Activated gamma-delta T cell treated with Interleukin-2 at 50 U/mL for 16 hours (primary cell): ENCODE data around the gene SHISA2.
"Not testable (repeated sequence)": the region's sequence is repeated elsewhere in the genome, so short reads cannot be mapped to it uniquely, and the experiment has no call there.

ENCODE experiments used
- DNase-seq: peaks from one replicate; pipeline ENCODE4 v3.0.0-alpha.2; 2020

The SHISA2 gene

GRCh38 chr13:26051657-26052311 lies at the start of gene SHISA2:
TSS of gene SHISA2 (minus strand) at chr13:26052016. CDS start at chr13:26050975, 1,041 bp downstream.
- DNase-seq: peak; percentile 45

DNA sequence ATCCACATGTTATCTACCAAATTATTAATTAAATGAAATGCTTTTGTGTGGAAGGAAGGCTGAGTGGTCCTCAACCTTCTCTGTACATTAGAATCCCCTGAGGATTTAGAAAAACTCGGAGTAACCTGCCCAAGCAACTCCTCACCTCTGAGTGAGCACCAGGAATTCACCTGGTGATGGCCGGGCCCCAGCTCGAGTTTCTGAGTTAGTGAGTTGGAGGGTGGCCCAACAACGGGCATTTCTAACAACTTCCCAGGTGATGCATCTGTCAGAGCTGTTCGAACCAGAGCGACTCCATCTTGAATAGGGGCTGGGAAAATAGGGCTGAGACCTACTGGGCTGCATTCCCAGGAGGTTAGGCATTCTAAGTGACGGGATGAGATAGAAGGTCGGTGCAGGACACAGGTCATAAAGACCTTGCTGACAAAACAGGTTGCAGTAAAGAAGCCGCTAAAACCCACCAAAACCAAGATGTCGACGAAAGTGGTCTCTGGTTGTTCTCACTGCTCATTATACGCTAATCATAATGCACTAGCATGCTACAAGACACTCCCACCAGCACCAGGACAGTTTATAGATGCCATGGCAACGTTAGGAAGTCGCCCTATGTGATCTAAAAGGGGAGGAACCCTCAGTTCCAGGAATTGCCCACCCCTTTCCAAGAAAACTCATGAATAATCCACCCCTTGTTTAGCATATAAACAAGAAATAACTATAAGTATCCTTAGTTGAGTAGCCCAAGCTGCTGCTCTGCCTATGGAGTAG lies 44.2 kb upstream of the SHISA2 start:
- no peak for DNase-seq

- DNase-seq: no peak
These were observed 43.5 kb upstream of the SHISA2 start for GRCh38 chr13:26095338-26095737.

DNA sequence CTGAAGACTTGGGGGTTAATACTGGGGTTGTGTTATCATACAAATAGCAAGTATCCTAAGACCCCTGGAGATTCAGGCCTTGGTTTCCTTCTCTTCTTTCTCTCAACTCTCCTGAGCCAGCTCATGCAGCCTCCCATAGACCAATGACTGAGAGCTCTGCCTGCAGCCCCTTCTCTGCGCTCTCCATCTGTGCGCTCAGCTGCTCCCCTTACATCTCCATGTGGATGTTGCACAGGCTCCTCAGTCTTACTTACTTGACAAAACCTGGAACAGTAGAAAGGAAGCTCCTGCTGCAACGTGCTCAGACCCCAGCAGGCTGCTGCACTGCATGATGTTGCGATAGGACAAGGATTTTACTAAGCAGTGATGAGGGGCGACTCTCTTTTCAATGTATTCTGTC lies 25.0 kb upstream of the SHISA2 start:
- not testable (repeated sequence) for DNase-seq

DNA sequence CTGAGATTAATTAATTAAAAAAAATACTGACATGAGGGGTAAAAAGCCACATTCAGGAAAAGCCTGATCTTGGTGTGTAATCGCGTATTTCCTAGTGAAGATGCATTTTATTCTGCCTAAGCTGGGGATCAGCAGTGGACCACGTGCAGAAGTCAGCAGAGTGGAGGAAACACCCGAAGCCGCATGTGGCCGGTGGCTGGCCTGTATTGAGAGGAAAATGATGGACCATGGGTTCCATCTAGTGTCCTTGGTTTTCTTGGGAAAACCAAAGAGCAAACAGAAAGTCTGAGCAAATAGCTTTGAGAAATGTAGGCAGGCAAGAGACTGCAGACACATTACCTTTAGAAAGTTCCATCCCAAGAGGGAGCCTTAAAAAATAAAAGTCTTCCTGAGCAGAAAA lies 23.7 kb upstream of the SHISA2 start:
- no peak for DNase-seq

GRCh38 chr13:26074706-26075105 lies 22.9 kb upstream of the SHISA2 start:
- DNase-seq: no peak

DNA sequence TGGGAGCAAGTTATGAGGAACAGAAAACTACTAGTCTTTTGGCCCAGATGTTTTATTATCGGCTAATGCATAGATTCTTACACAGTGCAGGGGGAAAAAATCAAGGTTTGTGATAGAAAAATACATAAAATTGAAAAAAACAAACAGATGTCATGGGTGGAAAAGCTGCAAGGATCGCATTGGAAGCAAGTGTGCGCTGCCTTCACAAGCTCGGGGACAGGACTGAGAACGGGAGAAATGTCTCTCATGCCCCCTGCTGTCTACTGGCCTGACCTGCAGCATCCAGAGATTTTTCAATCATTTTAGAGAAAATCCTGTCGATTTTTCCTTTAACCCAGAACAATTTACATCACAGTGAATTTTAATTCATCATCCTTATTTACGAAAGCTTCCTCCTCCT lies 20.5 kb upstream of the SHISA2 start:
- not testable (repeated sequence) for DNase-seq

DNA sequence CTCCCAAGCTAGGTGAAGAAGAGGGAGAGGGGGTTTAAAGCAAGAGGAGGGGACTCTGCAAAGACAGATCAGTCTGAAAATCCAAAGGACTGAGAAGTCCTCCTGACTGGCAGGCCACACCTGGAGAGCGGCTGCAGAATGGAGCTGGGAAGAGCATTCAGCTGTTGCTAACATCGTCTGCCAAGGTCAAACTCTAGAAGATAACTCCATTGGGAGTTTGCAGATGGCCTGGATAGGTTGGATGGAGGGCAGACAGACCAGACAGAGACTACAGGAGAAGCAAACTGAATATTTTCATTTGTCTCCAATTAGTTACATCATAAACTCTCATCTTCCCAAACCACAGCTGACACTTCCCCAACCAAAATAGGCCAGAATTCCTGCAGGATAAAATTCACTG lies 19.9 kb upstream of the SHISA2 start:
- DNase-seq: no peak

GRCh38 chr13:26069642-26070041 lies 17.8 kb upstream of the SHISA2 start:
- DNase-seq: not testable (repeated sequence)

DNA sequence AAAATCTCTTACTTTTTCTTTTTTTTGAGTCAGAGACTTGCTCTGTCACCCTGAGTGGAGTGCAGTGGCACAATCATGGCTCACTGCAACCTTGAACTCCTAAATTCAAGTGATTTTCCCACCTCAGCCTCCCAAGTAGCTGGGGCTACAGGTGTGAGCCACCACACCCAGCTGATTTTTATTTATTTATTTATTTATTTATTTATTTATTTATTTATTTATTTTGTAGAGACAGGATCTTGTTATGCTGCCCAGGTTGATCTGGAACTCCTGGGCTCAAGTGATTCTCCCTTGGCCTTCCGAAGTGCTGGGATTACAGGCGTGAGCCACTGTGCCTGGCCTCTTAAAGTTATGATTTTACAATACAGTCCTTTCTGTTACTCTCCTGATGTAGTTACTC lies 16.6 kb upstream of the SHISA2 start:
- DNase-seq: not testable (repeated sequence)

DNA sequence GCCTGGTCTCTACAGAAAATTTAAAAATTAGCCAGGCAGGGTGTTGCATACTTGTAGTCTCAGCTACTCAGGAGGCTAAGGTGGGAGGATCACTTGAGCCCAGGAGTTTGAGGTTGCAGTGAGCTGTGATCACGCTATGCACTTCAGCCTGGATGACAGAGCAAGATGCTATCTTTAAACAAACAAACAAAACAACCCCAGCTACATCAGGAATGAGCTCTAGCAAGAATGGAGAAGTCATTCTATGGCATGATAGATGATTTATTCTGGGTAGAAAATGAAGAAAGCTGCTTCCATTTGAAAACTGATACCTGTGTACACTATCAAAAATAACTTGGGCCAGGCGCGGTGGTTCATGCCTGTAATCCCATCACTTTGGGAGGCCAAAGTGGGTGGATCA lies 15.8 kb upstream of the SHISA2 start:
- DNase-seq: no peak

DNA sequence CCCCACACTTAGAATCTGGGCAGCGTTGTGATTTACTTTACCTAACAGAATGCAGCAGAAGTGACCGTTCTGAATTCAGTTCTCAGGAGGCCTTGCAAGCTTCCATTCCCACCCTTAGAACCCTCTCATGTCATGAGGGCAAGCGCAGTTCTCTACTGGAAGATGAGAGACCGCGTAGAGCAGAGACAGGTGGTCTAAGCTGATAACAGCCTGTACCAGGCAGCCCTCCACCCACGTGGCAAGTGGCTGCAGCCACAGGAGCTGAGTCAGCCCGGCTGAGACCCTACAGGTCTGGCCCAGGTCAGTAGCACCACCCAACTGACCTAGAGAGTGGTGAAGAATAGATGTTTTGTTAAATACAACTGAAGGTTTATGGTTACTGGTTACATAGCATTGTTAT lies 14.7 kb upstream of the SHISA2 start:
- not testable (repeated sequence) for DNase-seq

GRCh38 chr13:26062853-26063444 lies 11.1 kb upstream of the SHISA2 start:
- DNase-seq: peak; percentile 39

GRCh38 chr13:26061947-26062346 lies 10.1 kb upstream of the SHISA2 start:
- DNase-seq: no peak

DNA sequence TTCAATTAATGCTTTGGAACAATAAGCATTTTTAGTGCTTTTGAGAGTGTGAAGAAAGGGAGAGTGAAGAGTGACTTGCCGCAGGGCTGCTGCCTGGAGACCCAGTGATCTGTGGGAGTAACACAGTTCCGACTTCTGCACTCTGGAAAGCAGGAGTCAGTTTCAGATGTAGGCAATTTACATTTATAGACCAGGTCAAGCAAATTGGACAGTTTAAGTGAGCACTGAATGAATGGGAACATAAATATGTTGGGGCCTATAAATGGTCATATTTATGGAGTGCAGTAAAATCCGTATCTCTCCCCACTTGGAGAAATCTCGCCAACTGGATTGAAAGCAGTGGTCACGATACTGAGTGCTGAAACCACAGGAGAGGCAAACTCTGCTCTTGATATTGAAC lies 9.4 kb upstream of the SHISA2 start:
- no peak for DNase-seq

- DNase-seq: no peak
These were observed 8.5 kb upstream of the SHISA2 start for GRCh38 chr13:26060357-26060756.

DNA sequence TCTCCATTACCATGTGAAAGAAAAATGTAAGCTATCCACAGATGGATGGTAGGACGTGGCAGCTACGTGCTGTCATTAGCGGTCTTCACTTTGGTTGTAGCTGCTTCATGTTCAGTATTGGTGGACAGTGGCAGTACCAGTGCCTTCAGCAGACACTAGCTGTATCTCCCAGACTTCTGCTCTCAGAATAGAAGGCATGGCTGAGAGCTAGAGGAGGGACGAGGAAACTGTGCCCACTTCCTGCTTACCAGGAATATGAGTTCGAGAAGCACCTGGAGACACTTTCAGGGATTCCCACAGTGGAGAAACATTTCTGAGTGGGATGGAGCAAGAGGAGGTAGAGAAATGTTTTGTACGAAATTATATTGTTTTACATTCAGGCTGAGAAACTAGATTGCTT lies 6.9 kb upstream of the SHISA2 start:
- DNase-seq: no peak

DNA sequence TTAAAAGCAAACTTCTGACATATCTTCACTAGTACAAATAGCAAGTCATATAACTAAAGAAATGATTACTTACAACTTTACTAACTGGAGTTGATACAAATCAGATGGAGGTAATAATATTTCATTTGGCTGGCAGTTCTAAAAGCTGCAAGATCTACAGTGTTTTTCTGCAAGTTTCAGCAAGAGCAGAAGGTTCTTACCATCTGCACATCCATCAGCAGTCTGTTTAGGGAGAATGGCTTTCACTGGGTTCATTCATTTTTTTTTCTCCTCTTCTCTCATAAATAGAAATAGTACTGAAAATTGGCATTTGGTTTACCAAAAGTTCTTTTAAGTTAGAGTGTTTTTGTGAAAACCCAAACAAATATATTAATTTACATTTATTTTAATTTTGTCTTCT lies 3.1 kb upstream of the SHISA2 start:
- no peak for DNase-seq

DNA sequence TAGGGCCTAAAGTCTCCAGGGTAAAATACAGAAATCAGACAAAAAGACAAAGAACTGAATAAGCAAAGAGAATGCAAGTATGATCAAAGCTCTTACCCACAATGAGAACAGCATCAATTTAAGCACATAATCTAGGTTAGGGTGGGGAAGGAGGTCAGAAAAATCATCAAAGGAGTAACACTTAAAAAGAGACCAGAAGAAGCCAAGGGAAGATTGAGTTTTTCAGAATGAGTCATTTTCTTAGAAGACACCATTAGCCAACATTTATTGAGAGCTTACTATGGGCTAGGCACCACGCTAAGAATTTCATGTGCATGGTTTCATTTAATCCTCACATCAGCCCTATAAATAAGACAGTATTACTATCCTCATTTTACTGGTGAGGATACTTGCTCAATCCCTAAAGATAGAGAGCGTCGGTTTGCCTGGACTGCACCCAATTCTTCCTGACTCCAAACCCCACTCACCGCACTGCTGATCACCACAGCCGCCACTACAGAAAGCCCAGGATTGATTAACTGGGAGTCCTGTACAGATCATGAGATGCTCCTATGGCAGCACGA lies 1.7 kb upstream of the SHISA2 start:
- no peak for DNase-seq

DNA sequence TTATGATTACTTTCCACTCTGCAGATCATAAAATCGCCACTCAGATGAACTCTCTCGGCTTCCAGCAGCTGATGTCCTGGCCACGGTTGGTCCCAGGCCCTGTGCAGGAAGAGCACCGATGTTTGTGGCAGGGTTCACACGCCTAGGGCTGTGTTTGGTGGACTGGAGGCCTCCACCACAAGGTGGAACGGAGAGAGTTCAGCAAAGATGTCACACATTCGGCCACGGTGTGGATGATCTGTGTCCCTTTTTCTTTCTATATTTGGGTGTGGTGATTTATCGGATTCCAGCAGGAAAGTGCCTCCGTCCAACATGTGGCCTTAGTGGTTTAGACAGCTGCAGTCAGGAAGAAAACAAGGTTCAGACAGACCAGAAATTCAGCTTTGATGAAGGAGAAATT lies 521 bp upstream of the SHISA2 start:
- no peak for DNase-seq

DNA sequence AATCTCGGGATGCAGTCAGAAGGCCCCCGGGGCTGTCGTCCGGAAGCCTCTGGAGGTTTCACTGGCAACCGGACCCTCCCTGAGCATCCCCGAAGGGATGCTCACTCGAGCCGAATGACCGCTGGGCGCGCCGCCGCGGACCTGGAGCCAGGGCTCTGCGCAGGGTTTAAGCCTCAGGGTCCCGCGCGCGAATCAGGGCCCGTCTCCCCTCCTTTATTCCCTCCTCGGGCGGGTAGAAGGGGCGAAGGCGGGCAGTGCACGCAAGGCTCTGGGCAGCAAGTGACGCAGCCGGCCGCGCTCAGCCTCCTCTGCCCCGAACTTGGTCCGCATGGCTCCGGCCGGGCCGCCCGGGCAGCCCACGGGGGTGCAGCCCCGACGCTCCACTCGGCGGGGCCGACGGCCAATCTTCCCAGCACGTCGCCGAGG lies 572 bp downstream of the SHISA2 start:
- no peak for DNase-seq

DNA sequence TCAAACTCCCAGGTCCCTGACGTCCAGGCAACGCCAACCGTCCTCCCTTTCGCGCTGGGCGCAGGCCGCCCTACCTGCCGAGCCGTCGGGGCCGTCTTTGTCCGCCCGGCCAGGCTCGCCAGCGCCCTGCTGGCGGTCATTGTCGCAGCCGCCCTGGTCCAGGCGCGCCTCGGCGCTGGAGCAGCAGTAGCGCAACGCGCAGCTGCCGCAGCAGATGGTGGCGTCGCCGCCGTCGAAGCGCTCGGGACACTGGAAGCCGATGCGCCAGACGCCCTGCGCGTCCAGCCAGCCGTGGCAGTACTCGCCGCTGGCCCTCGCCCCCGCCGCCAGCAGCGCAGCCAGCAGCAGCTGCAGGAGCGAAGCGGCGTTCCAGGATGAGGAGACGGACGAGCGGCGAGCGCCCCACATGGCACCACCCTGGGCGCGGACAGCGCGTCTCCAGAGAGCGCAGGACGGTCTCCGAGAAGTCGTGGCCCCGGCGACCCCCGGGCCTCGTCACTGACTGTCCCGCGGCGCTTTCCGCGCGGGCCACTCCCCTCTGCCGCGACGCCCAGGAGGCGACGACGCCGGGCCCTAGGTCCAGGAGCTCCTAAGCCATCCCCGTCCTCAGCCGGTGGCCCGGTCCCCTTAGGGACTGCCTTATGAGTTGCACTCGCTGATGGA lies 1.1 kb downstream of the SHISA2 start:
- no peak for DNase-seq

DNA sequence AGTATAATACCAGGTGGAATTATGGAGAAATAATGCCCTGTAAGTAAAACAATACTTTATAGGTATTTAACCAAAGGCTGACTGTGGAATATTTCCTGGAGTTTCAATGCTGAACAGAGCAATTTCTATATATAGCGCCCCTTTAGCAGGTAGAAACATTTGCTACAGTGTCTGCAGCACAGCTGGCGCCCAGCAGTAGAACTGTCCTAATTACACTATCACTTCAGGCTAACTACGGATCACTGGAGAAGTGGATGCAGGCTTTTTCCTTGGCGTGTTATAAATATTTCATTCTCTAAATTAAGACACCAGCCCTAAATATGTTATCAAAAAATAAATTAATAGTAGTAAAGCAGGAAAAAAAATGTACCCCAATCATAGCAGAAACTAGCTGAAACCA lies 3.1 kb downstream of the SHISA2 start:
- no peak for DNase-seq
